ENCODE measurements around the gene NAPB.

NAPB gene

DNA sequence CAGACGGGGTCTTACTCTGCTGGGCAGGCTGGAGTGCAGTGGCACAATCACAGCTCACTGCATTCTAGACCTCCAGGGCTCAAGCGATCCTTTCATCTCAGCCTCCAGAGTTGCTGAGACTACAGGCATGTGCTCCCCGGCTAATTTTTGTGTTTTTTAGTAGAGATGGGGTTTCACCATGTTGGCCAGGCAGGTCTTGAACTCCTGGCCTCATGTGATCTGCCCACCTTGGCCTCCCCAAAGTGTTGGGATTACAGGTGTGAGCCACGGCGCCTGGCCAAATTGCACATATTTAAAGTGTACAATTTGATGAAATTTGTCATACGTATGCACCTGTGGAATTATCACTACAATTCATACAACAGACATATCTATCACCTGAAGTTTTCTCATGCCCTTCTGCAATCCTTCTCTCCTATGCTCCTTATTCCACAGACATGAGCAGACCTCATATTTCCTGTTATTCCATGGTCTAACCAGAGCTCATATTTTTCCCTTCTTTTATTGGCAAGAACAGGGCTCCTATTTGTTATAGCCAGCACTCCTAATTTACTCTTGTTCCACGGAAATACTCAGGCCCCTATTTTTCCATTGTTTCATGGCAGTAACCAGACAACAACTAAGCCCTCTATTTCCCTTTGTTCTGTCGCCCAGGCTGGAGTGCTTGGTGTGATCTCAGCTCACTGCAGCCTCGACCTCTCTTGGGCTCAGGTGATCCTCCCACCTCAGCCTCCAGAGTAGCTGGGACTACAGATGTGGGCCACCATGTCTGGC, 16.0 kb upstream of the NAPB start:
- no peak for DNase-seq

DNA sequence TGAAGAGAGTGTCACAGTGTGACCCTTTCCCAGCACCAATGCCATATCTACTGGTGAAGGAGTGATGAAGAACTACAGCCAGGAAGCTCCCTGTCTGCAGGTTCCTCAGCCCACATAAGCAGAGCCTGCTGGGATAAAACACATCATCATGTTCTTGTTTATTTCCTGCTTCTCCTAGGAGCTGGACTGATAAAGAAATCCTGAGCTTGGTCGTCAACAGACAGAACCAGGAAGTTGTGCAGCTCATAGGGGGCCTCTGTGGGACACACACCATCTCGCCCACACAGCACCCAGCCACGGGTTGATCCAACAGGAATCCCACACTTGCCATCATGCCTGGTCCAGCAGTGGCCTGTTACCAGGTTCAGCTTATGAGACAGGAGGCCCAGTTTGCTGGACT, 15.4 kb upstream of the NAPB start:
- DNase-seq, result no peak

GRCh38 chr20:23435626-23436539, 14.6 kb upstream of the NAPB start:
- no peak for DNase-seq

- no peak for DNase-seq
These were observed 13.4 kb upstream of the NAPB start for GRCh38 chr20:23434521-23435313.

DNA sequence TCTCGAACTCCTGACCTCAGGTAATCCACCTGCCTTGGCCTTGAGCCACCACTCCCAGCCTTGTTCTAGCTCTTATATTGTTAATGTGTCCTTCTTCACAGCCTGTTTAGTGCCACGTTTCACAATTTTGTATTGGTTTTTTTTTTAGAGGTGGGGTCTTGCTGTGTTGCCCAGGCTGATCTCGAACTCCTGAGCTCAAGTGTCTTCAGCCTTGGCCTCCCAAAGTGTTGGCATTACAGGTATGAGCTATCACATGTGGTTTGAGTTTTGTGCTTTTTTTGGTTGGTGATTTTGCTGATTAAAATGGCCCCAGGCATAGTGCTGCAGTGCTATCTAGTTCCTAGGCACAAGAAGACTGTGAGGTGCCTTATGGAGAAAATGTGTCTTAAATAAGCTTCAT, 12.3 kb upstream of the NAPB start:
- DNase-seq, result no peak

DNA sequence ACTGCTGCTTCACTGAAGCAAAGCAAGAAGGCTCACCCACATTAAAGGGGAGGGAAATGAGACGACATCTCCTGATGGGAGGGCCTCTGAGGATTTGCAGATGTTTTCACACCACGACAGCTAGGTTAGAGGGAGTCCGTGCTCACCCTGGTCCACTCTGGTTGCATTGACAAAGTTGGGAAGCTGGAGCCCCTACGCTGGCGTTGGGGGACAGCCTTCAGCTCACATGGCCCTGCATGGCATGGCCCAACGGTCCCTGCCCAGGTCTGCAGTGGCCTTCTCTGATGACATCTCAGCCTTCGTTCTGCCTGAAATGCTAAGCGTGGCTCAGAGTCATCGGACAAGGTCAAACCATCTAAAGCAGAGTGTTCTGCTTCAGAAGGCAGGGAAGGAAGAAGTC, 3.8 kb upstream of the NAPB start:
- no peak for DNase-seq

DNA sequence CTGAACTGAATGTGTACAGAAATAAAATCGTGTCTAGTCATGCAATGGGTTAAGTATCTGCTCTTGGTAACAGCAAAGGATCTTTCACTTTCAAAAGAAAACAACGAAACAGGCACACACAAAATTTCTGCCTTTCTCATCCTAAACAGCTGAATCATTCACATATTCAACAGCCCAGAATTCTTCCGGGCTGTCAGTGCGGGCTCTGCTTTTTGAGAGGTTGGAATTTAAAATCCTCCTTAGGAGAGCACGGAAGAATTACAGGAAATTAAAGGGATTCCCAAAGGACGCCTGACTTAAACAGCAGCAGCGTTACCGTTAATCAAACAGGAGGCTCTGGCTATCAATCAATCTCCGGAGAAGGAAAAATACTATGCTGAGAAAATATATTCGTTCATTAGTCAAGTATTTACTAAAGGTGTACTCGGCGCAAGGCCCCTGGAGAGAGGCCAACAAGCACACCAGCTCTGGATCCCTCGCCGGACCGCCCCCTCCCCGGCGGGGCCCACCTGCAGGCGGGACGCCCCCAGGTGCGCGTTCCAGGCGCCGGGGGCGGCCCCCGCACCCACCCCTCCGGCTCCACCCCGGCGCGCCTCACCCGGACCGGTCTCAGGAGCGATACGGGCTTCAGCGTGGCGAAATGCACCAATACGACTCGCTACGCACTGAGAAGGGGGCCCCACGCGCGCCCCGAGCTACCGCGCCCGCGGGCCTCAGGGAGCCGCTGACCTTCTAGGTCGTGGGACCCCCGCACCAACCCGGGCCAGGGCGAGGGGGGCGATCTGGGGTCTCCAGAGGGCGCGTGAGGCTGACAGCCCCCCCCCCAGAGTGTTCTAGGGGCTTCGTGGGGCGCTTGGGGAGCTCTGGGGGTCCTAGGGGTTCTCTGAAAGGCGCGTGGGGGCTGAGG, 1.0 kb downstream of the NAPB start:
- peak; percentile 58 for DNase-seq

DNA sequence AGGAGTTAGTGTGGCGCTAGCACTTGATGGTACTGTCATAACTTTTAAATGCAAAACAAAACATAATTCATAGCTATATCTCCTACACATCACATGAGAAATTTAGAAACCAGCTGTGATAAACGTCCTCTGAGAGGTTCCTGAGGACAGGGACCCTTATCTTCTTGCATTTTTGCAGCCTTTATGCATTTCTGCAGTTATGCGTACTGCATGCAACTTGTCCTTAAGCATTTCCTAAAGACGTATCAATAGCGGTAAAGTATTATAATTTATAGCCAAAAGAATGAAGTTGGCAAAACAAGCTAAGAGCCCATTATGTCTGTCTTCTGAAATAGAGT, 1.7 kb downstream of the NAPB start:
- no peak for DNase-seq

GRCh38 chr20:23417861-23418260, 3.4 kb downstream of the NAPB start:
- DNase-seq, result no peak

DNA sequence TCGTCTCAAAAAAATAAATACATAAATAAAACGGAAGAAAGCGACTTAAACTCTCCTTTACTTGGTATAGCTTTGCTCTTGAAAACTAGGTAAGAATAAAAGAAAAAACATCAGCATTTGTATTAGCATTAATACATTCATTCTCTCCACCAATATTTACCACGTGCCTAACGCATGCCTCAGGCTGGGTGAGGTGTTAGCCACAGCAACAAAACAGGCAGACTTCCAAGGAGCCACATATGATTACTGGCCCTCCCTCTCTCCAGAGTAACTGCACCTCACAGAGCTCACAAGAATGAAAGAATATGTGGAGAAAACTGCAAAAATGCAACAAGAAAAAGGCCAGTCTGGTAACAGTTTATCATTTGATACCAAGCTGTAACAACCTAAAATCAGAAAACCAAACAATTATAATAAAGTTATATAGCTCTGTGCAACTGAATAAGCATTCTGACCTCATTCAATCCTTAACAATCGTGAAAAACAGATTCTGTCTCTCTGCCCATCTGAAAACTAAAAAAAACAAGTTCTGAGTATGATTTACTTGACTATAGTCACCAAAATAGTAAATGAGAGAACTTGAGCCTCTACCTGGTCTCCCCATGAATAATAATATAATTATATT, 5.2 kb downstream of the NAPB start:
- no peak for DNase-seq

DNA sequence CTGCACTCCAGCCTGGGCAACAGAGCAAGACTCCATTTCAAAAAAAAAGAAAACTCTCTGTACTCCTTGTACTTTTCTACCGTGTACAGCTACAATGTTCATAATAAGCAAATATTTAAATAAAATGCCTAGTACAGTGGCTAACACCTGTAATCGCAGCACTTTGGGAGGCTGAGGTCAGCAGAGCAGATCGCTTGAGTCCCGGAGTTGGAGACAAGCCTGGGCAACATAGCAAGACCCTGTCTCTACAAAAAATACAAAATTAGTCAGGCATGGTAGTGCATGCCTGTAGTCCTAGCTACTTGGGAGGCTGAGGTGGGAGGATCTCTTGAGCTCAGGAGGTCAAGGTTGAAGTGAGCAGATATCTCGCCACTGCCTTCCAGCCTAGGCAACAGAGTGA, 5.7 kb downstream of the NAPB start:
- DNase-seq, result no peak

- DNase-seq, result no peak
These were observed 6.6 kb downstream of the NAPB start for GRCh38 chr20:23414526-23415188.

GRCh38 chr20:23413862-23414422, 7.3 kb downstream of the NAPB start:
- no peak for DNase-seq

GRCh38 chr20:23412026-23412425, 9.3 kb downstream of the NAPB start:
- DNase-seq, result no peak

GRCh38 chr20:23410916-23411695, 10.2 kb downstream of the NAPB start:
- DNase-seq, result no peak

DNA sequence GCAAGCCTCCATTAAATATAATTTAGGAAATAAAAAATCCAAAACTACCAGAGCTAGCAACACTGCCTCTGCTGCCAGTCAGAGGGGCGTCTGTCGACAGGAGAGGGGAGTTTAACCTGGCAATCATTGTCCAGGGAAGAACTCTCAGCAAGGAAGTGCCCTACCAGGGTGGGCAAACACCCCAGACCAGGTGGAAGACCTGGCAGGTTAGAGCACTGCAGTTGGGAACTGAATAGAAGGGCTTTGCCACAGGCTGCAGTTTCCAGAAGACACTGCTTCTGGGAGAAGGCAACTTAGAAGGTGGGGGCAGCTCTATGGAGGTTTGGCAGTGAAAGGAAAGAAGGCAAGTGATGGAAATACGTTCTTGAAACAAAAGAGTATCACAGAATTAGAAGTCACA, 11.5 kb downstream of the NAPB start:
- DNase-seq, result no peak

DNA sequence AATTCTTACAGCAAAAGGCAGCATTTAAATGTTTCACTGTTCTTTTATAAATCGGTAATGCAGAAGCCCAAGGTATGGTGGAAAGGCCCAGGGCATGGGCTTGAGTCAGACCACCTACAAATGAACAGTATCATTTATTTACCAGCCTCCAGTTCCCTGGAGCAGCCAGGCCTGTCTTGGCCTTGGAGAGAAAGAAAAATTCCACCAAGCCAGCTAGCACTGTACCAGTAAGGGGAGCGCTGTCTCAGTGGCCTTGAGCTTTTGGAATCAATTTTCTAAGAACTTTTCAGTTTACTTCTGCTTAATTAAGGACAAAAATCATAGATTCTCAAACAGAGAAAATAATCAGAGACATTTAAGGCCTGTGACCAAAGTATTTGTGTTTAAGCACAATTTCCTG, 12.3 kb downstream of the NAPB start:
- no peak for DNase-seq

- DNase-seq, result peak; percentile 5
These were observed 13.4 kb downstream of the NAPB start for GRCh38 chr20:23407781-23408464.

- no peak for DNase-seq
These were observed 14.4 kb downstream of the NAPB start for GRCh38 chr20:23406880-23407279.

DNA sequence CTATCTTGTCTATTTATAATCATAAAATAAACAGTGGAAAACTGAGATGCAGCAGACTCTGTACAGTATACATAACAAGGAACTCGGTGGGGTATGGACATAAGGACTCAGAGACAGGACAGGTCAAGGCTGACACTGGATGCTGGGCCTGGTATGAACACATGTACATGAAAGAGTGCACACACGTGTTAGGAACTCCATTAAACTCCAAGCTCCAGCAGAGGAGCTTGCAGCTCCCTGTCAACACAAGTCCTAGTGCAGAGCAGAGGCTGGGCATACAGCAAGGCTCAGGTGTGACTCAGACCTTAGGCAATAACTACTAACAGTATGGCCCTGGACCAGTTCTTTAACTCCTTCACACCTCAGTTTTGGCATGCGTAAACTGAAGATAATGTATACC, 17.1 kb downstream of the NAPB start:
- DNase-seq, result no peak

Data from activated naive CD4-positive, alpha-beta T cell treated with Interleukin-2 at 50 U/mL for 16 hours (primary cell).